GM12892 (cell line): ENCODE data around the gene INTS13.

ENCODE experiments used
- POLR2A ChIP-seq: IDR thresholded peaks from 2 replicates; pipeline ENCODE4 v1.6.1; 2011; ENCODE audit warnings: low read depth, low read length, control low read depth
- POLR2AphosphoS5 ChIP-seq: IDR thresholded peaks from 2 replicates; pipeline ENCODE4 v1.6.1; 2011; ENCODE audit warnings: low read depth, low read length, control low read depth

- TF ChIP-seq POLR2AphosphoS5, result no peak
- no peak for TF ChIP-seq POLR2A
These were observed 31.1 kb downstream of the INTS13 start for GRCh38 chr12:26906704-26907103.
